ENCODE results near the gene NPL.

GRCh38 chr1:182851825-182852224 is 62.3 kb downstream of the NPL start:
- TF ChIP-seq CTCF (IDR thresholded peaks at IDR 0.05): no peak
- TF ChIP-seq POLR2A (IDR thresholded peaks at IDR 0.05): no peak
- no peak for TF ChIP-seq EP300 (IDR thresholded peaks at IDR 0.05)
